Measurements from ENCODE around the gene CEBPA. TPM values are rescaled to one million over a fixed set of nuclear protein-coding genes. Genes with fewer than 3 reads are reported as not detected.

Gene CEBPA
- total and polyA plus RNA-seq, 10 of the 15 experiments (the other 5 are each of a cell fraction or from before 2014, with no cell fraction given), result 0.04 to 0.36 (median 0.13) TPM; not detected in 4

- H3K27me3 ChIP-seq (replicated peaks in 1 of 2; ENCODE audit: control insufficient read depth in 2 of 2, insufficient read depth in 2 of 2, low read length in 1 of 2), result peaks cover 6 to 8% of the 10 kb centered on the region in 2 experiments; a peak in 3 of 4 replicates
These were observed 4.0 kb downstream of the CEBPA start for GRCh38 chr19:33298146-33298911.

More at GRCh38 chr19:33298146-33298911, 4.0 kb downstream of the CEBPA start:
- Histone ChIP-seq H3K9ac (ENCODE audit: control insufficient read depth, insufficient read depth, low read length) (no peak overlapping the region), H2AFZ (ENCODE audit: control insufficient read depth, low read depth, low read length) (no peak overlapping the region), H3K27ac (ENCODE audit: control insufficient read depth, insufficient read depth) (no peak overlapping the region), H3K4me1 (ENCODE audit: control insufficient read depth, insufficient read depth, low read length) (peaks cover under 1% of the 10 kb centered on the region; the same call in 1 of the 2 replicates), H3K36me3 (ENCODE audit: control insufficient read depth in 2 of 2, insufficient read depth in 2 of 2, low read length in 1 of 2) (no peaks in the 10 kb centered on the region), H3K4me3 (no peak overlapping the region), H3K79me2 (ENCODE audit: control insufficient read depth, insufficient read depth, low read length) (no peaks in the 10 kb centered on the region), H3K9me3 (replicated peaks; ENCODE audit: control insufficient read depth, insufficient read depth, low read length) (no peaks in the 10 kb centered on the region), H3K4me2 (ENCODE audit: control insufficient read depth, insufficient read depth) (no peak overlapping the region), H4K20me1 (ENCODE audit: control insufficient read depth, insufficient read depth) (no peaks in the 10 kb centered on the region)
- intact Hi-C loops (cut with micrococcal nuclease; ENCODE audit: unreplicated experiment), result no loop called here
- SMC1A ChIA-PET (ENCODE audit: uncharacterized antibody, unreplicated experiment), result interaction anchor here (2.1 kb wide), 1 partner anchor 17 kb away, joined by 8 read pairs; no protein-coding TSS in a partner anchor
- ATAC-seq, result no peak
- FAIRE-seq, result no peak
- no peak for DNase-seq (ENCODE audit: low read depth, low spot score)
- CTCF ChIA-PET, result interaction anchor here (0.8 kb wide), 1 partner anchor 8 kb away, joined by 3 read pairs; no protein-coding TSS in a partner anchor
- WGBS (ENCODE audit: insufficient coverage, insufficient replicate concordance, low lambda C conversion rate, missing lambda C conversion rate), result 32% methylated on average over 25 of the region's 25 CpGs
- no peak for TF ChIP-seq USF1 (IDR thresholded peaks at IDR 0.05; ENCODE audit: borderline replicate concordance, extremely low read length, insufficient read depth, low read depth, low read length)
- no peak for TF ChIP-seq TCF12 (IDR thresholded peaks at IDR 0.05; ENCODE audit: low read depth, low read length)
- TF ChIP-seq CTCF (IDR thresholded peaks at IDR 0.05 in 2 of 3, conservative IDR thresholded peaks at IDR 0.05 in 1 of 3; ENCODE audit: control insufficient read depth in 2 of 3, extremely low read depth in 1 of 3, insufficient read depth in 1 of 3, low read depth in 3 of 3, low read length in 3 of 3), result no peak
- TF ChIP-seq KLF5 (IDR thresholded peaks at IDR 0.05; ENCODE audit: partially characterized antibody), result no peak
- TF ChIP-seq PAX5 (IDR thresholded peaks at IDR 0.05; ENCODE audit: borderline replicate concordance, low read depth, low read length), result no peak
- no peak for TF ChIP-seq MEF2A (IDR thresholded peaks at IDR 0.05; ENCODE audit: insufficient read depth, low read depth, low read length)
- no TSS peak for BruUV-seq (replicated peaks)
- RAD21 ChIA-PET (ENCODE audit: unreplicated experiment), result interaction anchor here (1.6 kb wide), 1 partner anchor 18 kb away, joined by 4 read pairs; no protein-coding TSS in a partner anchor
- in situ Hi-C loops (cut with MboI), result no loop called here
- POLR2A ChIA-PET, result no interaction called here

All from GM12878 (cell line).